ENCODE results near the gene CSNK2A3.

The CSNK2A3 gene

DNA sequence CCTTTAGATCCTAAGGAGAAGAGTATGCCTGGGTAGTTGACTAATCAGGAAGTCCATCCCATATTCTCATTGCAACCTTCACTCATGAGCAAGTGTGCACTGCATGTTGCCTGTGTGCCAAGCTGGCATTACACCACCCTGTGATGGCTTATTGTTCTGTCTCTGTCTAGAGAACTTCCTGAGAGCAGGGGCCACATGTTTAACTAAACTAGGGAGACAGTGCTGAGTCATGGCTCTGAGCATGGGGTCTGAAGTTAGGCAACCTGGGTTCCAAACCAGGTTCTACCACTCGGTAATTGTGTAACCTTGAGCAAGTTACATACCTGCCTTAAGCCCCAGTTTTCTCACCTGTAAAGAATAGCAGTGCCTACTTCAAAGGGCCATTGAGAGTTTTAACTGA is 39.6 kb downstream of the CSNK2A3 start:
- Histone ChIP-seq H3K9ac (ENCODE audit: low read depth, low read length, poor library complexity, severe bottlenecking) (no peak overlapping the region), H3K4me2 (ENCODE audit: low read depth, low read length, poor library complexity, severe bottlenecking) (peak overlapping the region; percentile 13), H4K20me1 (ENCODE audit: insufficient read depth, low read length, poor library complexity, severe bottlenecking) (no peaks in the 10 kb centered on the region), H3K4me3 (ENCODE audit: low read length, poor library complexity, severe bottlenecking) (no peak overlapping the region), H3K9me3 (ENCODE audit: insufficient read depth, low read depth, low read length) (no peaks in the 10 kb centered on the region), H3K79me2 (ENCODE audit: insufficient read depth, low read length) (no peaks in the 10 kb centered on the region), H3K27me3 (ENCODE audit: insufficient read depth, low read length, poor library complexity, severe bottlenecking) (no peaks in the 10 kb centered on the region), H2AFZ (ENCODE audit: low read length) (peak overlapping the region; percentile 45), H3K36me3 (ENCODE audit: insufficient read depth, low read length) (no peaks in the 10 kb centered on the region), H3F3A (ENCODE audit: low read depth) (no peaks in the 10 kb centered on the region), H3K9me2 (replicated peaks; ENCODE audit: low read depth, low read length) (no peaks in the 10 kb centered on the region), H3K4me1 (ENCODE audit: insufficient read depth, low read length, poor library complexity, severe bottlenecking) (peaks cover 14% of the 10 kb centered on the region)
- TF ChIP-seq EZH2phosphoT487 (IDR thresholded peaks at IDR 0.05; ENCODE audit: borderline replicate concordance) = no peak
- TF ChIP-seq CTCF (conservative IDR thresholded peaks at IDR 0.05; ENCODE audit: low read length) = no peak

GRCh38 chr11:11312738-11313137 is 40.3 kb downstream of the CSNK2A3 start:
- H4K20me1 ChIP-seq (ENCODE audit: insufficient read depth, low read length, poor library complexity, severe bottlenecking) = no peaks in the 10 kb centered on the region
- no peak for TF ChIP-seq EZH2phosphoT487 (IDR thresholded peaks at IDR 0.05; ENCODE audit: borderline replicate concordance)
- TF ChIP-seq CTCF (conservative IDR thresholded peaks at IDR 0.05; ENCODE audit: low read length) = no peak
- H3F3A ChIP-seq (ENCODE audit: low read depth) = no peaks in the 10 kb centered on the region
- peaks cover 14% of the 10 kb centered on the region for H3K4me1 ChIP-seq (ENCODE audit: insufficient read depth, low read length, poor library complexity, severe bottlenecking)
- H2AFZ ChIP-seq (ENCODE audit: low read length) = peak overlapping the region; percentile 45; the same call in 1 of the 2 replicates
- no peaks in the 10 kb centered on the region for H3K9me3 ChIP-seq (ENCODE audit: insufficient read depth, low read depth, low read length)
- H3K36me3 ChIP-seq (ENCODE audit: insufficient read depth, low read length) = no peaks in the 10 kb centered on the region
- H3K4me3 ChIP-seq (ENCODE audit: low read length, poor library complexity, severe bottlenecking) = no peak overlapping the region
- no peaks in the 10 kb centered on the region for H3K27me3 ChIP-seq (ENCODE audit: insufficient read depth, low read length, poor library complexity, severe bottlenecking)
- H3K9ac ChIP-seq (ENCODE audit: low read depth, low read length, poor library complexity, severe bottlenecking) = no peak overlapping the region
- no peaks in the 10 kb centered on the region for H3K79me2 ChIP-seq (ENCODE audit: insufficient read depth, low read length)
- no peaks in the 10 kb centered on the region for H3K9me2 ChIP-seq (replicated peaks; ENCODE audit: low read depth, low read length)
- H3K4me2 ChIP-seq (ENCODE audit: low read depth, low read length, poor library complexity, severe bottlenecking) = no peak overlapping the region

GRCh38 chr11:11311169-11311568 is 41.9 kb downstream of the CSNK2A3 start:
- Histone ChIP-seq H3K4me1 (ENCODE audit: insufficient read depth, low read length, poor library complexity, severe bottlenecking) (peaks cover 14% of the 10 kb centered on the region), H3K4me3 (ENCODE audit: low read length, poor library complexity, severe bottlenecking) (no peak overlapping the region), H3K79me2 (ENCODE audit: insufficient read depth, low read length) (no peaks in the 10 kb centered on the region), H3K9ac (ENCODE audit: low read depth, low read length, poor library complexity, severe bottlenecking) (no peak overlapping the region), H4K20me1 (ENCODE audit: insufficient read depth, low read length, poor library complexity, severe bottlenecking) (no peaks in the 10 kb centered on the region), H3F3A (ENCODE audit: low read depth) (no peaks in the 10 kb centered on the region), H3K9me3 (ENCODE audit: insufficient read depth, low read depth, low read length) (no peaks in the 10 kb centered on the region), H3K4me2 (ENCODE audit: low read depth, low read length, poor library complexity, severe bottlenecking) (peak overlapping the region; percentile 11), H3K36me3 (ENCODE audit: insufficient read depth, low read length) (no peaks in the 10 kb centered on the region), H3K9me2 (replicated peaks; ENCODE audit: low read depth, low read length) (no peaks in the 10 kb centered on the region), H3K27me3 (ENCODE audit: insufficient read depth, low read length, poor library complexity, severe bottlenecking) (no peaks in the 10 kb centered on the region), H2AFZ (ENCODE audit: low read length) (peak overlapping the region; percentile 43)
- TF ChIP-seq EZH2phosphoT487 (IDR thresholded peaks at IDR 0.05; ENCODE audit: borderline replicate concordance) (no peak), CTCF (conservative IDR thresholded peaks at IDR 0.05; ENCODE audit: low read length) (no peak)

All from Loucy (cell line).